ENCODE data around the gene APOBEC3F.

DNA sequence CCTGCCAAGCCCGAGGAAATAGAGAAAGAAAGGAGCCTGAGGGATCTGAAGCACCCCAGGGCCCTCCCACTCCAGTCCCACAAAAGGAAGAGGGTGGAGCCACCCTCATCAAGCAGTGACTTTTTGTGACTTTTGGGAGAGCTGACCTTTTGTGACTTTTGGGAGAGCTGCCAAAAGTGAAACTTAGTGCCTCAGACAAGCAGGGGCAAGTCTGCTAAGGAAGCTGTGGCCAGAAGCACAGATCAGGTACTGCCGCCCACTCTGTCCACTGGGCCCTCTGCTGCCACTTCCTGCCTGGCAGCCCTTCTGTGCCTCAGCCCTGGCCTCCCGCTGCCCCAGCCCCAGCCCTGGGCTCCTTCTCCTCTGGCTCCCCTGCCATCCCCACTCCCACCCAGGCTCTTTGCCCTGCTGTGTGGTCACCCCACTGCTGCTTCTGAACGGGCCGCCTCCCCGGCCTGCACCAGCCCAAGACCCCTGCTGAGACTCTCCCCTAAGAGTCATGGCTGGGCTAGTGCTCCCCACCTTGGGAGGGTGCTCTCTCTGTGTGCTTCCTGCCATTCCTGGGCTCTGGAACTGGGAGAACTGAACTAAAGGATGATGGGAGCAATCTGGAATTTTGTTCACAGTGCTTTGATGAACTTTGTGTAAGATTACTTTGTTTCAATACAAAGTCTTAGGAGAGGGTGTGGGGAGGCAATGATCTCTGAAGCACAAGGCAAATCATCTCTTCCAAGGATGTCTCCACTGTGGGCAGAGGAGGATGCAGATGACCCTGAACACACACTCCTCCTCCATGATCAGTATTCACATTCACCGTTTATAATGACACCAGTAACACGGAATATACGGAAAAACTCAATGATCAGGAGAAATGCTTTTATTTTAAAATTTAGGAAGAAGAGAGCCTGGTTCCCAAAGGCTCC is 56.7 kb downstream of the APOBEC3F start, which contains the start of gene APOBEC3H:
- no peak for TF ChIP-seq CTCF (IDR thresholded peaks at IDR 0.05)
- TF ChIP-seq MAX (IDR thresholded peaks at IDR 0.05): no peak
- TF ChIP-seq FOSL2 (IDR thresholded peaks at IDR 0.05): no peak
- no peak for TF ChIP-seq FOSL2 (CRISPR knock-in tag; IDR thresholded peaks at IDR 0.05)
- TF ChIP-seq POLR2A (IDR thresholded peaks at IDR 0.05; ENCODE audit: low read length): no peak
- TF ChIP-seq JUNB (IDR thresholded peaks at IDR 0.05): no peak
- TF ChIP-seq EP300 (IDR thresholded peaks at IDR 0.05): no peak
- TF ChIP-seq PBX3 (IDR thresholded peaks at IDR 0.05): no peak
- TF ChIP-seq NPAS2 (CRISPR knock-in tag; IDR thresholded peaks at IDR 0.05; ENCODE audit: borderline replicate concordance): no peak
- TF ChIP-seq NR3C1 (IDR thresholded peaks at IDR 0.05): no peak
